H9 (cell line): Measurements from ENCODE around the gene TRAF6. TPM values are rescaled to one million over a fixed set of nuclear protein-coding genes. Genes with fewer than 3 reads are reported as not detected.

ENCODE experiments used
- DNase-seq: peaks from one replicate; pipeline ENCODE4 v3.0.0-alpha.2; 2017
- H2AFZ ChIP-seq: one replicate; pipeline ENCODE4 v1.6.1; 2013; ENCODE audit warnings: mild to moderate bottlenecking, low read length, control low read depth, moderate library complexity
- H2AK5ac ChIP-seq: 2 replicates; pipeline ENCODE4 v1.6.1; 2013; ENCODE audit warnings: low read length, control low read depth, mixed read lengths; ENCODE audit not compliant: insufficient read length
- H2BK120ac ChIP-seq: one replicate; pipeline ENCODE4 v1.6.1; 2013; ENCODE audit warnings: low read depth, mild to moderate bottlenecking, low read length, control low read depth, inconsistent platforms; ENCODE audit not compliant: poor library complexity, severe bottlenecking
- H2BK12ac ChIP-seq: 2 replicates; pipeline ENCODE4 v1.6.1; 2013; ENCODE audit warnings: low read length, control low read depth, mixed read lengths, low read depth; ENCODE audit not compliant: insufficient read length
- H2BK15ac ChIP-seq: 2 replicates; pipeline ENCODE4 v1.6.1; 2013; ENCODE audit warnings: low read depth, low read length, control low read depth
- H2BK20ac ChIP-seq: one replicate; pipeline ENCODE4 v1.6.1; 2013; ENCODE audit warnings: low read depth, mild to moderate bottlenecking, low read length, control low read depth, inconsistent platforms; ENCODE audit not compliant: poor library complexity, severe bottlenecking
- H2BK5ac ChIP-seq: 2 replicates; pipeline ENCODE4 v1.6.1; 2013; ENCODE audit warnings: low read length, control low read depth, mixed read lengths; ENCODE audit not compliant: insufficient read length
- H3K14ac ChIP-seq: 2 replicates; pipeline ENCODE4 v1.6.1; 2013; ENCODE audit warnings: low read length, control low read depth; ENCODE audit not compliant: insufficient read depth
- H3K18ac ChIP-seq: 2 replicates; pipeline ENCODE4 v1.6.1; 2013; ENCODE audit warnings: low read depth, mild to moderate bottlenecking, mixed read lengths, low read length, control low read depth; ENCODE audit not compliant: insufficient read length
- H3K23ac ChIP-seq: 2 replicates; pipeline ENCODE4 v1.6.1; 2013; ENCODE audit warnings: low read length, control low read depth, mixed read lengths, low read depth; ENCODE audit not compliant: insufficient read length
- H3K23me2 ChIP-seq: 2 replicates; pipeline ENCODE4 v1.6.1; 2013; ENCODE audit warnings: low read depth, mild to moderate bottlenecking, mixed read lengths, low read length, control low read depth; ENCODE audit not compliant: insufficient read length, poor library complexity, severe bottlenecking
- H3K27ac ChIP-seq: 2 replicates; pipeline ENCODE4 v1.5.1; 2013; ENCODE audit warnings: low read length, control low read depth, mixed read lengths, low read depth; ENCODE audit not compliant: insufficient read length
- H3K27me3 ChIP-seq: 2 replicates; pipeline ENCODE4 v1.6.1; 2013; ENCODE audit warnings: low read length, control low read depth, inconsistent platforms; ENCODE audit not compliant: insufficient read depth
- H3K4ac ChIP-seq: 2 replicates; pipeline ENCODE4 v1.6.1; 2013; ENCODE audit warnings: low read depth, mild to moderate bottlenecking, control low read depth, inconsistent platforms, low read length, moderate library complexity
- H3K4me1 ChIP-seq: 2 replicates; pipeline ENCODE4 v1.6.1; 2013; ENCODE audit warnings: low read length, control low read depth, inconsistent platforms; ENCODE audit not compliant: insufficient read depth
- H3K4me2 ChIP-seq: 2 replicates; pipeline ENCODE4 v1.6.1; 2013; ENCODE audit warnings: low read length, control low read depth, mixed read lengths; ENCODE audit not compliant: insufficient read length, insufficient read depth
- H3K56ac ChIP-seq: 2 replicates; pipeline ENCODE4 v1.6.1; 2013; ENCODE audit warnings: low read depth, mild to moderate bottlenecking, mixed read lengths, low read length, control low read depth; ENCODE audit not compliant: insufficient read length
- H3K79me1 ChIP-seq: 2 replicates; pipeline ENCODE4 v1.6.1; 2013; ENCODE audit warnings: low read depth, mild to moderate bottlenecking, moderate library complexity, low read length, control low read depth, inconsistent platforms; ENCODE audit not compliant: insufficient read depth, poor library complexity, severe bottlenecking
- H3K79me2 ChIP-seq: 2 replicates; pipeline ENCODE4 v1.6.1; 2013; ENCODE audit warnings: low read length, control low read depth, inconsistent platforms; ENCODE audit not compliant: insufficient read depth
- H3K9ac ChIP-seq: 2 replicates; pipeline ENCODE4 v1.6.1; 2013; ENCODE audit warnings: low read length, control low read depth, mixed read lengths; ENCODE audit not compliant: insufficient read length; ENCODE audit errors: extremely low read depth
- H3K9me3 ChIP-seq: one replicate; pipeline ENCODE4 v1.6.1; 2013; ENCODE audit warnings: low read depth, low read length, inconsistent platforms; ENCODE audit not compliant: control insufficient read depth
- H3T11ph ChIP-seq: one replicate; pipeline ENCODE4 v1.6.1; 2013; ENCODE audit warnings: mild to moderate bottlenecking, low read length, control low read depth, inconsistent platforms
- H4K20me1 ChIP-seq: one replicate; pipeline ENCODE4 v1.6.1; 2013; ENCODE audit not compliant: control insufficient read depth, insufficient read length, insufficient read depth
- H4K5ac ChIP-seq: 2 replicates; pipeline ENCODE4 v1.6.1; 2013; ENCODE audit warnings: low read depth, mild to moderate bottlenecking, mixed read lengths, low read length, control low read depth; ENCODE audit not compliant: insufficient read length
- H4K8ac ChIP-seq: replicated peaks from 2 replicates; pipeline ENCODE4 v1.6.1; 2013; ENCODE audit warnings: low read length, control low read depth, mixed read lengths, low read depth; ENCODE audit not compliant: insufficient read length
- H4K91ac ChIP-seq: 2 replicates; pipeline ENCODE4 v1.6.1; 2013; ENCODE audit warnings: low read depth, mild to moderate bottlenecking, moderate library complexity, mixed read lengths, low read length, control low read depth; ENCODE audit not compliant: insufficient read length
- H3K27ac Mint-ChIP-seq, 3 experiments: 2 replicates in 2 of 3; 3 replicates in 1 of 3; pipeline ENCODE4 v1.8.0; 2020 to 2021; ENCODE audit warnings: mixed read lengths in 3 of 3, mild to moderate bottlenecking in 1 of 3, moderate library complexity in 1 of 3
- H3K27me3 Mint-ChIP-seq: 2 replicates; pipeline ENCODE4 v1.8.0; 2021; ENCODE audit warnings: low read depth, mild to moderate bottlenecking, moderate library complexity, mixed read lengths
- H3K36me3 Mint-ChIP-seq, 3 experiments: 2 replicates in 2 of 3; 3 replicates in 1 of 3; pipeline ENCODE4 v1.8.0; 2020 to 2021; ENCODE audit warnings: low read depth in 3 of 3, mixed read lengths in 3 of 3; ENCODE audit not compliant: insufficient read depth in 1 of 3
- H3K4me1 Mint-ChIP-seq, 2 experiments: 2 replicates each; pipeline ENCODE4 v1.8.0; 2020; ENCODE audit warnings: mixed read lengths in 2 of 2
- H3K4me3 Mint-ChIP-seq, 2 experiments: 2 replicates in 1 of 2; 3 replicates in 1 of 2; pipeline ENCODE4 v1.8.0; 2020 to 2021; ENCODE audit warnings: mild to moderate bottlenecking in 2 of 2, mixed read lengths in 2 of 2, moderate library complexity in 1 of 2
- H3K9me3 Mint-ChIP-seq, 2 experiments: 2 replicates in 1 of 2; 3 replicates in 1 of 2; pipeline ENCODE4 v1.8.0; 2020; ENCODE audit warnings: mild to moderate bottlenecking in 2 of 2, mixed read lengths in 2 of 2, moderate library complexity in 1 of 2
- WGBS: extraction: QIAGEN DNeasy Blood & Tissue Kit; methylation state at CpG from one replicate; pipeline ENCODE4 v1.1.7; 2013; ENCODE audit warnings: missing lambda C conversion rate, low lambda C conversion rate, mixed read lengths; ENCODE audit not compliant: insufficient read length; ENCODE audit errors: extremely low coverage; 5-methylcytosine and 5-hydroxymethylcytosine counted together
- total RNA-seq: library from RNA; stranded (reverse); gene quantifications from 2 replicates; pipeline ENCODE4 v1.2.1, GENCODE V29; 2021
- TF ChIP-seq, protein P1 (sequence below): fragments of 200-600 bp; sonication (generic); conservative IDR thresholded peaks from 3 replicates; pipeline ENCODE4 v1.8.0; 2021; ENCODE audit warnings: antibody characterized with exemption, mild to moderate bottlenecking

Gene TRAF6
- total RNA-seq, 1 experiment from 2014 or later, result 9.9 TPM

DNA sequence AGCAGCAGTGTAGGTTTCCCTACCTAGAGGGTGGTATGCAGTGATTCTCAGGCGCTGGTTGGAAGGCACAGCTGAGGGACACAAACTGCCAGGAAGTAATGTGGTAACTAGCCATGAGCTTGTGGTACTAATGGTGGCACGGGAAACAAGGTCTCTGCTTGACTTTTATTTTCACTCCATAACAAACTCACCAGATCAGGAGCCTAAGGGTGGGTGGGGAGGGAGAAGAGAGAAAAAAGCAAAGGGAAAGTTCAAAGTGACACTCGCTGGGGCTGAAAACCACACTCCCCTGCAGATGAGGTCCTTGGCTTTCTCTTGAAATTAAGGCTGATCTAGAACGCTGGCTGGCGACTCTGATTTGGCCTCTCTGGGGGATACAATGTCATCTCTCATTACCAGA lies 22.0 kb downstream of the TRAF6 start:
- H3K27ac Mint-ChIP-seq, result no peak overlapping the region
- Histone ChIP-seq H3K79me2 (no peaks in the 10 kb centered on the region), H4K91ac (no peak overlapping the region), H3K4ac (no peak overlapping the region), H3K79me1 (no peaks in the 10 kb centered on the region), H3K27me3 (no peaks in the 10 kb centered on the region; the same call in 1 of the 2 replicates), H3K18ac (no peak overlapping the region), H2BK20ac (no peak overlapping the region), H4K8ac (no peak overlapping the region), H2AK5ac (no peak overlapping the region), H2AFZ (no peak overlapping the region), H3K9me3 (no peaks in the 10 kb centered on the region), H2BK120ac (no peak overlapping the region), H4K20me1 (no peaks in the 10 kb centered on the region), H3T11ph (no peak overlapping the region), H2BK5ac (no peak overlapping the region), H3K9ac (no peak overlapping the region), H2BK12ac (no peak overlapping the region), H3K14ac (no peak overlapping the region), H4K5ac (no peak overlapping the region), H3K4me2 (no peak overlapping the region), H3K23me2 (no peaks in the 10 kb centered on the region), H3K56ac (no peak overlapping the region), H3K23ac (no peak overlapping the region), H3K4me1 (no peaks in the 10 kb centered on the region), H3K27ac (no peak overlapping the region), H2BK15ac (no peak overlapping the region)
- H3K9me3 Mint-ChIP-seq, result no peaks in the 10 kb centered on the region; a peak in 1 of 5 replicates
- H3K36me3 Mint-ChIP-seq, result peaks cover 6 to 38% (median 34%) of the 10 kb centered on the region in 3 experiments; a peak in 6 of 7 replicates
- H3K4me3 Mint-ChIP-seq, result no peak overlapping the region
- TF ChIP-seq, protein P1, sequence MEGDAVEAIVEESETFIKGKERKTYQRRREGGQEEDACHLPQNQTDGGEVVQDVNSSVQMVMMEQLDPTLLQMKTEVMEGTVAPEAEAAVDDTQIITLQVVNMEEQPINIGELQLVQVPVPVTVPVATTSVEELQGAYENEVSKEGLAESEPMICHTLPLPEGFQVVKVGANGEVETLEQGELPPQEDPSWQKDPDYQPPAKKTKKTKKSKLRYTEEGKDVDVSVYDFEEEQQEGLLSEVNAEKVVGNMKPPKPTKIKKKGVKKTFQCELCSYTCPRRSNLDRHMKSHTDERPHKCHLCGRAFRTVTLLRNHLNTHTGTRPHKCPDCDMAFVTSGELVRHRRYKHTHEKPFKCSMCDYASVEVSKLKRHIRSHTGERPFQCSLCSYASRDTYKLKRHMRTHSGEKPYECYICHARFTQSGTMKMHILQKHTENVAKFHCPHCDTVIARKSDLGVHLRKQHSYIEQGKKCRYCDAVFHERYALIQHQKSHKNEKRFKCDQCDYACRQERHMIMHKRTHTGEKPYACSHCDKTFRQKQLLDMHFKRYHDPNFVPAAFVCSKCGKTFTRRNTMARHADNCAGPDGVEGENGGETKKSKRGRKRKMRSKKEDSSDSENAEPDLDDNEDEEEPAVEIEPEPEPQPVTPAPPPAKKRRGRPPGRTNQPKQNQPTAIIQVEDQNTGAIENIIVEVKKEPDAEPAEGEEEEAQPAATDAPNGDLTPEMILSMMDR, result no peak
- no CpG with 5 or more reads among the region's 5 CpGs for WGBS
- DNase-seq, result no peak
- H3K4me1 Mint-ChIP-seq, result no peaks in the 10 kb centered on the region
- no peaks in the 10 kb centered on the region for H3K27me3 Mint-ChIP-seq
